GM18520 (cell line): ENCODE measurements around the gene GNB1.

ENCODE experiments used
- ATAC-seq: cut with Tn5 transposase; IDR thresholded peaks from one replicate; pipeline ENCODE4 v1.9.1; 2021; ENCODE audit not compliant: unreplicated experiment

Gene GNB1

GRCh38 chr1:1768249-1768992 lies 122.5 kb downstream of the GNB1 start:
- ATAC-seq, result no peak

GRCh38 chr1:1764876-1765470 lies 125.9 kb downstream of the GNB1 start:
- no peak for ATAC-seq

- no peak for ATAC-seq
Observed at GRCh38 chr1:1763657-1764621, 126.9 kb downstream of the GNB1 start.

GRCh38 chr1:1761504-1762376 lies 129.1 kb downstream of the GNB1 start:
- ATAC-seq, result no peak

GRCh38 chr1:1760715-1761114 lies 130.2 kb downstream of the GNB1 start:
- ATAC-seq, result no peak

GRCh38 chr1:1760345-1760650 lies 130.6 kb downstream of the GNB1 start:
- ATAC-seq, result no peak

- ATAC-seq, result no peak
Observed at GRCh38 chr1:1759456-1760344, 131.2 kb downstream of the GNB1 start.

- ATAC-seq, result no peak
Observed at GRCh38 chr1:1758692-1759455, 132.0 kb downstream of the GNB1 start.

GRCh38 chr1:1758059-1758621 lies 132.7 kb downstream of the GNB1 start:
- no peak for ATAC-seq

GRCh38 chr1:1757422-1758058 lies 133.3 kb downstream of the GNB1 start:
- ATAC-seq, result no peak

GRCh38 chr1:1756661-1757421 lies 134.0 kb downstream of the GNB1 start:
- no peak for ATAC-seq

GRCh38 chr1:1755852-1756251 lies 135.0 kb downstream of the GNB1 start:
- no peak for ATAC-seq

GRCh38 chr1:1755426-1755825 lies 135.5 kb downstream of the GNB1 start:
- ATAC-seq, result no peak

GRCh38 chr1:1754051-1754815 lies 136.7 kb downstream of the GNB1 start:
- ATAC-seq, result no peak

- no peak for ATAC-seq
Observed at GRCh38 chr1:1753607-1754005, 137.3 kb downstream of the GNB1 start.

- ATAC-seq, result no peak
Observed at GRCh38 chr1:1752636-1753606, 138.0 kb downstream of the GNB1 start.
